Measurements from ENCODE around the gene SASH1. TPM values are rescaled to one million over a fixed set of nuclear protein-coding genes. Genes with fewer than 3 reads are reported as not detected.

Gene SASH1
- total RNA-seq, 1 experiment from 2014 or later: 33.2 TPM

- H4K8ac ChIP-seq (replicated peaks; ENCODE audit: insufficient read length, low read depth, low read length): no peak overlapping the region
- no peak overlapping the region for H3K56ac ChIP-seq (ENCODE audit: insufficient read length, low read depth, low read length)
- H2BK5ac ChIP-seq (ENCODE audit: insufficient read length, low read length): no peak overlapping the region
- no peaks in the 10 kb centered on the region for H3K23me2 ChIP-seq (ENCODE audit: insufficient read length, low read depth, low read length, poor library complexity, severe bottlenecking)
- no peak overlapping the region for H3K4me3 Mint-ChIP-seq
- H3K27ac ChIP-seq (ENCODE audit: insufficient read length, low read depth, low read length): no peak overlapping the region
- no peak overlapping the region for H3K4me2 ChIP-seq (ENCODE audit: insufficient read depth, insufficient read length, low read length)
- no peak for TF ChIP-seq CTCF (conservative IDR thresholded peaks at IDR 0.05)
- no peaks in the 10 kb centered on the region for H3K79me2 ChIP-seq (ENCODE audit: insufficient read depth, low read length)
- peaks cover 61 to 77% of the 10 kb centered on the region in 2 experiments for H3K4me1 Mint-ChIP-seq
- H3K36me3 Mint-ChIP-seq (ENCODE audit: insufficient read depth in 1 of 3, low read depth in 3 of 3): peaks cover 21 to 35% (median 31%) of the 10 kb centered on the region in 3 experiments; a peak in 6 of 7 replicates
- H3K9me3 ChIP-seq (ENCODE audit: control insufficient read depth, low read depth, low read length): no peaks in the 10 kb centered on the region
- H2BK120ac ChIP-seq (ENCODE audit: low read depth, low read length, poor library complexity, severe bottlenecking): no peak overlapping the region
- H2AK5ac ChIP-seq (ENCODE audit: insufficient read length, low read length): no peak overlapping the region
- H4K20me1 ChIP-seq (ENCODE audit: control insufficient read depth, insufficient read depth, insufficient read length): no peaks in the 10 kb centered on the region
- WGBS (ENCODE audit: extremely low coverage, insufficient read length, low lambda C conversion rate): no CpG with 5 or more reads among the region's 10 CpGs
- H2BK15ac ChIP-seq (ENCODE audit: low read depth, low read length): no peak overlapping the region
- no peak overlapping the region for H4K5ac ChIP-seq (ENCODE audit: insufficient read length, low read depth, low read length)
- H3K4ac ChIP-seq (ENCODE audit: low read depth, low read length): no peak overlapping the region
- H3K9ac ChIP-seq (ENCODE audit: extremely low read depth, insufficient read length, low read length): no peak overlapping the region
- H3K14ac ChIP-seq (ENCODE audit: insufficient read depth, low read length): no peak overlapping the region
- no peak overlapping the region for H4K91ac ChIP-seq (ENCODE audit: insufficient read length, low read depth, low read length)
- H2BK20ac ChIP-seq (ENCODE audit: low read depth, low read length, poor library complexity, severe bottlenecking): no peak overlapping the region
- H3K4me1 ChIP-seq (ENCODE audit: insufficient read depth, low read length): peaks cover 20% of the 10 kb centered on the region
- H3T11ph ChIP-seq (ENCODE audit: low read length): no peak overlapping the region
- H3K18ac ChIP-seq (ENCODE audit: insufficient read length, low read depth, low read length): no peak overlapping the region
- no peak overlapping the region for H3K23ac ChIP-seq (ENCODE audit: insufficient read length, low read depth, low read length)
- no peaks in the 10 kb centered on the region for H3K79me1 ChIP-seq (ENCODE audit: insufficient read depth, low read depth, low read length, poor library complexity, severe bottlenecking)
- no peaks in the 10 kb centered on the region for H3K27me3 Mint-ChIP-seq (ENCODE audit: low read depth)
- no peak overlapping the region for H2AFZ ChIP-seq (ENCODE audit: low read length)
- DNase-seq: no peak
- no peak overlapping the region for H3K27ac Mint-ChIP-seq
- H2BK12ac ChIP-seq (ENCODE audit: insufficient read length, low read depth, low read length): no peak overlapping the region
- no peaks in the 10 kb centered on the region for H3K27me3 ChIP-seq (ENCODE audit: insufficient read depth, low read length)
- no peaks in the 10 kb centered on the region for H3K9me3 Mint-ChIP-seq
Measured at GRCh38 chr6:148517470-148517869, 174.8 kb downstream of the SASH1 start.
